Ovary (tissue), 3 donors: ENCODE measurements around the gene VIPR2.

ENCODE experiments used
- EP300 ChIP-seq: sonication (generic); formaldehyde crosslinking; IDR thresholded peaks from one replicate; pipeline ENCODE4 v1.6.1; 2017; ENCODE audit warnings: antibody characterized with exemption
- TF ChIP-seq, protein P1 (sequence below), 3 donors: fragments of 450-650 bp in 2 of 3; fragments of 200-600 bp in 1 of 3; IDR thresholded peaks; one replicate each; pipeline versions ENCODE4 v1.5.1 to v1.8.0; 2016 to 2022; ENCODE audit warnings: antibody characterized with exemption in 3 of 3, mild to moderate bottlenecking in 1 of 3
- donor health status: DM: no; HTN: no; CAD: no.

DNA sequence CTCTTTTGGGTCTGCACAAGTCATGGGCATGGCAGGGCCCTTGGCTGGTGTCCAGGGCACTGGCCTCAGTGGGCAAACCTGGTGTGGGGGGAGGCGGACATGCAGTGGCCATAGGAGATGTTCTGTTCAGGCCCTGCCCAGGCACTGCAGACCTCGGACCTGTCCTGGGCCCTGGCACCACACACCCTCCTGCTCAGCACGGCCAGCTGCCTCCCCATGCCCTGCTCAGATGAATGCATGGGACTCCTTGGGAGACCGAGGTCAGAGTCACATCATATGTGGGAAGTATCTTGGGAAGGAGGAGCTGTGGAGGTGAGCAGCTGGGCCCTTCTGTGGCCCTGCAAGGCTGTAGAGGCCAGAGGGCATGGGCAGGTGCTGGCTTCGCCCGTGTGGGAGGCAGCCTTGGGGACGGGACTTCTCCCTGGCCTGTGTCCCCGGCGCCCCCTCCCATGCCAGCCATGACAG is 130.8 kb downstream of the VIPR2 start:
- TF ChIP-seq, protein P1, sequence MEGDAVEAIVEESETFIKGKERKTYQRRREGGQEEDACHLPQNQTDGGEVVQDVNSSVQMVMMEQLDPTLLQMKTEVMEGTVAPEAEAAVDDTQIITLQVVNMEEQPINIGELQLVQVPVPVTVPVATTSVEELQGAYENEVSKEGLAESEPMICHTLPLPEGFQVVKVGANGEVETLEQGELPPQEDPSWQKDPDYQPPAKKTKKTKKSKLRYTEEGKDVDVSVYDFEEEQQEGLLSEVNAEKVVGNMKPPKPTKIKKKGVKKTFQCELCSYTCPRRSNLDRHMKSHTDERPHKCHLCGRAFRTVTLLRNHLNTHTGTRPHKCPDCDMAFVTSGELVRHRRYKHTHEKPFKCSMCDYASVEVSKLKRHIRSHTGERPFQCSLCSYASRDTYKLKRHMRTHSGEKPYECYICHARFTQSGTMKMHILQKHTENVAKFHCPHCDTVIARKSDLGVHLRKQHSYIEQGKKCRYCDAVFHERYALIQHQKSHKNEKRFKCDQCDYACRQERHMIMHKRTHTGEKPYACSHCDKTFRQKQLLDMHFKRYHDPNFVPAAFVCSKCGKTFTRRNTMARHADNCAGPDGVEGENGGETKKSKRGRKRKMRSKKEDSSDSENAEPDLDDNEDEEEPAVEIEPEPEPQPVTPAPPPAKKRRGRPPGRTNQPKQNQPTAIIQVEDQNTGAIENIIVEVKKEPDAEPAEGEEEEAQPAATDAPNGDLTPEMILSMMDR (IDR thresholded peaks at IDR 0.05), result no peak
- no peak for TF ChIP-seq EP300
